ENCODE data around the gene LMAN1.

Gene LMAN1

GRCh38 chr18:59340817-59341216 is 18.2 kb downstream of the LMAN1 start:
- Histone ChIP-seq H3K79me2 (ENCODE audit: insufficient read depth, low read length) (peaks cover 56% of the 10 kb centered on the region), H3F3A (ENCODE audit: low read depth) (no peaks in the 10 kb centered on the region), H3K4me2 (ENCODE audit: low read depth, low read length, poor library complexity, severe bottlenecking) (no peak overlapping the region), H3K9ac (ENCODE audit: low read depth, low read length, poor library complexity, severe bottlenecking) (no peak overlapping the region), H3K36me3 (ENCODE audit: insufficient read depth, low read length) (peaks cover 88% of the 10 kb centered on the region), H3K9me2 (replicated peaks; ENCODE audit: low read depth, low read length) (no peaks in the 10 kb centered on the region), H2AFZ (ENCODE audit: low read length) (no peak overlapping the region), H3K4me1 (ENCODE audit: insufficient read depth, low read length, poor library complexity, severe bottlenecking) (no peaks in the 10 kb centered on the region), H3K9me3 (ENCODE audit: insufficient read depth, low read depth, low read length) (peaks cover 7% of the 10 kb centered on the region; the same call in 1 of the 2 replicates), H4K20me1 (ENCODE audit: insufficient read depth, low read length, poor library complexity, severe bottlenecking) (peaks cover 16% of the 10 kb centered on the region), H3K27me3 (ENCODE audit: insufficient read depth, low read length, poor library complexity, severe bottlenecking) (no peaks in the 10 kb centered on the region), H3K4me3 (ENCODE audit: low read length, poor library complexity, severe bottlenecking) (no peak overlapping the region)
- TF ChIP-seq EZH2phosphoT487 (IDR thresholded peaks at IDR 0.05; ENCODE audit: borderline replicate concordance) (no peak), CTCF (conservative IDR thresholded peaks at IDR 0.05; ENCODE audit: low read length) (no peak)

- Histone ChIP-seq H3K4me2 (ENCODE audit: low read depth, low read length, poor library complexity, severe bottlenecking) (no peak overlapping the region), H3K79me2 (ENCODE audit: insufficient read depth, low read length) (peaks cover 56% of the 10 kb centered on the region), H3K4me1 (ENCODE audit: insufficient read depth, low read length, poor library complexity, severe bottlenecking) (no peaks in the 10 kb centered on the region), H3F3A (ENCODE audit: low read depth) (no peaks in the 10 kb centered on the region), H3K9me2 (replicated peaks; ENCODE audit: low read depth, low read length) (no peaks in the 10 kb centered on the region), H3K36me3 (ENCODE audit: insufficient read depth, low read length) (peaks cover 88% of the 10 kb centered on the region), H2AFZ (ENCODE audit: low read length) (no peak overlapping the region), H3K4me3 (ENCODE audit: low read length, poor library complexity, severe bottlenecking) (no peak overlapping the region), H3K27me3 (ENCODE audit: insufficient read depth, low read length, poor library complexity, severe bottlenecking) (no peaks in the 10 kb centered on the region), H3K9ac (ENCODE audit: low read depth, low read length, poor library complexity, severe bottlenecking) (no peak overlapping the region), H3K9me3 (ENCODE audit: insufficient read depth, low read depth, low read length) (peaks cover 7% of the 10 kb centered on the region; the same call in 1 of the 2 replicates), H4K20me1 (ENCODE audit: insufficient read depth, low read length, poor library complexity, severe bottlenecking) (peaks cover 16% of the 10 kb centered on the region)
- no peak for TF ChIP-seq CTCF (conservative IDR thresholded peaks at IDR 0.05; ENCODE audit: low read length)
- no peak for TF ChIP-seq EZH2phosphoT487 (IDR thresholded peaks at IDR 0.05; ENCODE audit: borderline replicate concordance)
Observed at GRCh38 chr18:59340312-59340711, 18.8 kb downstream of the LMAN1 start.

GRCh38 chr18:59332986-59333385 is 26.1 kb downstream of the LMAN1 start:
- TF ChIP-seq EZH2phosphoT487 (IDR thresholded peaks at IDR 0.05; ENCODE audit: borderline replicate concordance): no peak
- no peaks in the 10 kb centered on the region for H3K4me1 ChIP-seq (ENCODE audit: insufficient read depth, low read length, poor library complexity, severe bottlenecking)
- no peak overlapping the region for H3K4me3 ChIP-seq (ENCODE audit: low read length, poor library complexity, severe bottlenecking)
- H3K36me3 ChIP-seq (ENCODE audit: insufficient read depth, low read length): peaks cover 94% of the 10 kb centered on the region
- no peaks in the 10 kb centered on the region for H3K27me3 ChIP-seq (ENCODE audit: insufficient read depth, low read length, poor library complexity, severe bottlenecking)
- no peaks in the 10 kb centered on the region for H3F3A ChIP-seq (ENCODE audit: low read depth)
- H3K9me2 ChIP-seq (replicated peaks; ENCODE audit: low read depth, low read length): no peaks in the 10 kb centered on the region
- no peaks in the 10 kb centered on the region for H3K79me2 ChIP-seq (ENCODE audit: insufficient read depth, low read length)
- no peak overlapping the region for H3K4me2 ChIP-seq (ENCODE audit: low read depth, low read length, poor library complexity, severe bottlenecking)
- H2AFZ ChIP-seq (ENCODE audit: low read length): no peak overlapping the region
- no peak overlapping the region for H3K9ac ChIP-seq (ENCODE audit: low read depth, low read length, poor library complexity, severe bottlenecking)
- H3K9me3 ChIP-seq (ENCODE audit: insufficient read depth, low read depth, low read length): no peaks in the 10 kb centered on the region
- H4K20me1 ChIP-seq (ENCODE audit: insufficient read depth, low read length, poor library complexity, severe bottlenecking): no peaks in the 10 kb centered on the region

GRCh38 chr18:59328683-59329082 is 30.4 kb downstream of the LMAN1 start:
- Histone ChIP-seq H3K4me1 (ENCODE audit: insufficient read depth, low read length, poor library complexity, severe bottlenecking) (no peaks in the 10 kb centered on the region), H3K36me3 (ENCODE audit: insufficient read depth, low read length) (peaks cover 75% of the 10 kb centered on the region), H3K4me2 (ENCODE audit: low read depth, low read length, poor library complexity, severe bottlenecking) (no peak overlapping the region), H3K9ac (ENCODE audit: low read depth, low read length, poor library complexity, severe bottlenecking) (no peak overlapping the region), H3K79me2 (ENCODE audit: insufficient read depth, low read length) (no peaks in the 10 kb centered on the region), H3K27me3 (ENCODE audit: insufficient read depth, low read length, poor library complexity, severe bottlenecking) (no peaks in the 10 kb centered on the region), H3K4me3 (ENCODE audit: low read length, poor library complexity, severe bottlenecking) (no peak overlapping the region), H3K9me2 (replicated peaks; ENCODE audit: low read depth, low read length) (no peaks in the 10 kb centered on the region), H4K20me1 (ENCODE audit: insufficient read depth, low read length, poor library complexity, severe bottlenecking) (no peaks in the 10 kb centered on the region), H3K9me3 (ENCODE audit: insufficient read depth, low read depth, low read length) (no peaks in the 10 kb centered on the region), H3F3A (ENCODE audit: low read depth) (no peaks in the 10 kb centered on the region), H2AFZ (ENCODE audit: low read length) (no peak overlapping the region)
- TF ChIP-seq CTCF (conservative IDR thresholded peaks at IDR 0.05; ENCODE audit: low read length): no peak
- TF ChIP-seq EZH2phosphoT487 (IDR thresholded peaks at IDR 0.05; ENCODE audit: borderline replicate concordance): no peak
